GM19193 (cell line): ENCODE results near the gene PRXL2C.

Experiments
- POLR2A ChIP-seq: IDR thresholded peaks from 4 replicates; pipeline ENCODE4 v1.6.1; 2011; ENCODE audit not compliant: insufficient read depth, insufficient read length; ENCODE audit errors: extremely low read depth

PRXL2C gene

GRCh38 chr9:96617439-96618185 is 37.5 kb downstream of the PRXL2C start:
- no peak for TF ChIP-seq POLR2A

DNA sequence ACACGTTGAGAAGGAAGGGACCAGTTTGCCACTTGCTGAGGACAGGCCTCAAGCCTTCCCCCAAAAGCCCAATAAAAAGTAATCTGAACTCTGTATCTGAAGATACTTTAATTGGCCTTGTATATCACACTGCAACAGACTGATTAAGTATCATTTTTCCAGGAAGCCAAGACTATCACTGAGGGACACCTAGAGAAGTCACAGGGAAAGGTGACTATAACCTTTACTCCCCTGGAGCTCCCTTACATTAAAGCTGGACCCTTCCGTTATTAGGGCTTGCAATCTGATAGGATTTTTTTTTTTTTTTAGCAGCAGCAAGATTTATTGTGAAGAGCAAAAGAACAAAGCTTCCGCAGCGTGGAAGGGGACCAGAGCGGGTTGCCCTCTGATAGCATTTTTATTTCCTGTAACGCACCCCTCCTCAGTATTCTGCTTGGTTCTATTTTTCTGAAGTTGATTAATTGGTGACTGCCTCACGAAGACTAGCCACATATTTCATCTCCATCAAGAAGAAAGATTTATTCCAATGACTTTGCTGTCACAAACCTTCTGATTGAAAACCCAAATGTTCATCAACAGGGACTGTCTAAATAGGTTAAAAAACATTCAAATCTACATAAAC is 38.2 kb downstream of the PRXL2C start:
- no peak for TF ChIP-seq POLR2A

GRCh38 chr9:96615411-96615810 is 39.7 kb downstream of the PRXL2C start:
- no peak for TF ChIP-seq POLR2A

- no peak for TF ChIP-seq POLR2A
These were observed 42.0 kb downstream of the PRXL2C start for GRCh38 chr9:96612966-96613589.

DNA sequence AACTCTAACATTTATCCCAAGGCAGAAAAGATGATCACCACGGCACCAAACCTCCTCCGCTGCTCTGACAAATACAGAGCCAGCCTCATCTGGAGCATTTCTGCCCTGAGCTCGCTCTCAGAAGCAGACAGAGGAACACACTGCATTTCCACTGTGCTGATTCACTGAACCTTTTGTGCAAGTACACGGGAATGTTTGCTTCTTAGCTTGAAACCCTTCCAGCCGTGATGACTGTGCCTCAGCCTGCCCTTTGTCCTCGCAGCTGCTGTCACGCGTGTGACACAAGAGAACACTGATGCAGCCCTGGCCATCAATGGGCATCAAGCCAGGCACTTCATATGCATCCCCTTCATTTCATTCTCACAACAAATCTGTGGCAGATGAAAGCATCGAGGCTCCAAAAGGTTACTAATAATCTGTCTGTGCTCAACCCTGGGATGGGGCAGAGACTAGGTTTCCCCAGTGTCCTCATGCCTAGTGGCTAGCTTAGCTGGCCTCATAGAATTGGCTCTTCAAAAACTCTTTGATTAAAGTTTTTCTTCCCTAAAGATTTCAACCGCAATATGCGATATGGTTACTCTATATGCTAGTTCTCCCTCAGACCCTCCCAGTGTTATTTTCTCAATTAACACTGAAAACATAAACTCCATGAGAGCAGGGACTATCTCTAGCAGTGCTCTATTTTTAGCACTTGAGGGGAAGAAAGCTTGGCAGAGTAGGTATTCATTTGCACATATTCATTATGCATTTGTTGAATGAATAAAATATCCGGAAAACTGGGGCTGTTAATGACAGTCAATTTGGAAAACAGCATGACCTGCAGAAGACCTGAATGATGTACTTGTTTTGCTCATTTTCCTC is 42.8 kb downstream of the PRXL2C start:
- TF ChIP-seq POLR2A, result no peak

- TF ChIP-seq POLR2A, result no peak
These were observed 43.8 kb downstream of the PRXL2C start for GRCh38 chr9:96611302-96611701.

- TF ChIP-seq POLR2A, result no peak
These were observed 45.4 kb downstream of the PRXL2C start for GRCh38 chr9:96609732-96610131.

DNA sequence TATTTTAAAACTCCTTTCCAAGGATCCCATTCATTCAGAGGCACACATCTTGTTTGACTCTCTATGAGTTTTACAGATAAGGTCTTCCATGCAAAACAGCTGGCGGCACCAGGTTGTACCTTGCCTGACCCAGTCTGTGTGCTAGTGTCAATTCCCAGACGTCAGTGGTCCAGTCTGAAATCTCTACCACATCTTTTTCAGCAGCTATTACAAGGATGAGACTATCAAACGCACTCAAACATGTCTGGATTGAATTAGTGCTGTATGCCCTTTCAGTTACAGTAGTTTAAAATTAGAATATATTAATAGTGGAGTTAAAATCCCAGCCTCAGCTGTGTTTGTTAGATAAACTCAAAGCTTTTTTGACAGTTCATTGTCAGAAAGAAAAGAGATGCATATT is 47.1 kb downstream of the PRXL2C start:
- TF ChIP-seq POLR2A, result no peak

- TF ChIP-seq POLR2A, result no peak
These were observed 49.8 kb downstream of the PRXL2C start for GRCh38 chr9:96605328-96605727.

DNA sequence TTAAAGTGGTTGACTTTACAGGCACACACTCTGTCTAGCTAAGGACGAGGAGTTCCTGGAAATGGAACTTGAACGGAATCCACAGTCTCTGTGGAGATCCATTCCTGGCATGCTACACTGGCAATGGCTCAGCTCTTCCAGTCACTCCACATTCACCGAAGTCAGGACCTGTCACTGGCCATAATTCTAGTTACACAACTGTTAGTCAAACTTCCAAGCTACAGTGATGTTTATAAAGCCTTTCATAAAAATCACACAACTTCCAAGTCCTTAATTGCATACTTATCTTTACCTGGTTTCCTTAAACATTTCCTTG is 51.2 kb downstream of the PRXL2C start:
- no peak for TF ChIP-seq POLR2A

- no peak for TF ChIP-seq POLR2A
These were observed 51.7 kb downstream of the PRXL2C start for GRCh38 chr9:96603305-96604003.

DNA sequence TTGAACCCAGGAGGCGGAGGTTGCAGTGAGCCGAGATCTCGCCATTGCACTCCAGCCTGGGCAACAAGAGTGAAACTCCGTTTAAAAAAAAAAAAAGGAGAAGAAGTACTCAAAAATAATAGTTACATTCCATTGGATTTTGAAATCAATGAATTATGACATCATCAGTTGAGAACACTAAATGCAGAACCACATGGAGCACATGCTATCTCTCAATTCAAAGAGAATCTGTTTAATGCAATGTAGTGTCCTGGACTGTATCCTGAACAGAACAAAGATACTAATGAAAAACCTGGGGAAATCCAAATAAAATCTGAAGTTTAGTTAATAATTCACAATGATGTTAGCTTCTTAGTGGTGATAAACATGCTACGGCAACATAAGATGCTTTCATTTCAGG is 55.8 kb downstream of the PRXL2C start:
- TF ChIP-seq POLR2A, result no peak

DNA sequence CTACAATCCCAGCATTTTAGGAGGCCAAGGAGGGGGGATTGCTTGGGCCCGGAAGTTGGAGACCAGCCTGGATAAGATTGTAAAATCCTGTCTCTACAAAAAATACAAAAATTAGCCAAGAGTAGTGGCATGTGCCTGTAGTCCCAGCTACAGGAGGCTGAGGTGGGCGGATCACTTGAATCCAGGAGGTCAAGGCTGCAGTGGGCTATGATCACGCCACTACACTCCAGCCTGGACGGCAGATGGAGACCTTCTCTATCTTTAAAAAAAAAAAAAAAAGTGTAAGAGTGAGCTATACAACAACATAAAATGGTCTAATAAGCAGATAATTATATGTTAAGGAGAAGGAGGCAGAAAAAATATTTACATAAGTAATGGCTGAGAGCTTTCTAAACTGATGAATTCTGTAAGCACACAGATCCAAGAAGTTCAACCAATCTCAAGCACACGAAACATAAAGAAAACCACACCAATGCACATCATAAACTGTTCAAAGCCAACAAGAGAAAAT is 58.5 kb downstream of the PRXL2C start:
- no peak for TF ChIP-seq POLR2A
